ENCODE measurements around the gene PCNX3.

- TF ChIP-seq CTCF (IDR thresholded peaks at IDR 0.05), result no peak
- no peak for TF ChIP-seq ZFX (IDR thresholded peaks at IDR 0.05; ENCODE audit: borderline replicate concordance)
Measured at GRCh38 chr11:65611028-65611757, 4.4 kb upstream of the PCNX3 start.

Data from 22Rv1 (cell line).